Stimulated activated CD4-positive, alpha-beta T cell treated with anti-CD3 and anti-CD28 coated beads, Interleukin-4, amount 100 ng/mL, for 24 hours (primary cell): ENCODE data around the gene CENPU.
A peak's percentile ranks its signal among the peaks of the same experiment; 100 is the strongest.
"Not testable (repeated sequence)": the region's sequence is repeated elsewhere in the genome, so short reads cannot be mapped to it uniquely, and the experiment has no call there.

Experiments used
- DNase-seq: peaks from one replicate; pipeline ENCODE4 v3.0.0-alpha.2; 2020

The CENPU gene

GRCh38 chr4:184751585-184751956 lies 17.7 kb upstream of the CENPU start:
- no peak for DNase-seq

GRCh38 chr4:184750926-184751584 lies 17.2 kb upstream of the CENPU start:
- no peak for DNase-seq

GRCh38 chr4:184748251-184748652 lies 14.4 kb upstream of the CENPU start:
- no peak for DNase-seq

GRCh38 chr4:184747034-184747830 lies 13.3 kb upstream of the CENPU start:
- no peak for DNase-seq

- DNase-seq: peak; percentile 79
These were observed 12.2 kb upstream of the CENPU start for GRCh38 chr4:184745831-184746795.

GRCh38 chr4:184744236-184744635 lies 10.3 kb upstream of the CENPU start:
- no peak for DNase-seq

GRCh38 chr4:184743650-184744049 lies 9.8 kb upstream of the CENPU start:
- no peak for DNase-seq

- not testable (repeated sequence) for DNase-seq
These were observed 7.8 kb upstream of the CENPU start for GRCh38 chr4:184741651-184742050.

GRCh38 chr4:184740980-184741391 lies 7.1 kb upstream of the CENPU start:
- DNase-seq: no peak

GRCh38 chr4:184739575-184739974 lies 5.7 kb upstream of the CENPU start:
- DNase-seq: not testable (repeated sequence)

- no peak for DNase-seq
These were observed 862 bp upstream of the CENPU start for GRCh38 chr4:184734758-184735157.

GRCh38 chr4:184732126-184732525 lies 1.8 kb downstream of the CENPU start:
- no peak for DNase-seq

- DNase-seq: no peak
These were observed 2.8 kb downstream of the CENPU start for GRCh38 chr4:184731056-184731455.

- no peak for DNase-seq
These were observed 4.0 kb downstream of the CENPU start for GRCh38 chr4:184729946-184730345.

GRCh38 chr4:184728858-184729257 lies 5.0 kb downstream of the CENPU start:
- no peak for DNase-seq

- DNase-seq: no peak
These were observed 6.5 kb downstream of the CENPU start for GRCh38 chr4:184727430-184727829.

- no peak for DNase-seq
These were observed 11.1 kb downstream of the CENPU start for GRCh38 chr4:184722798-184723197.

- DNase-seq: no peak
These were observed 12.6 kb downstream of the CENPU start for GRCh38 chr4:184721254-184721653.

- DNase-seq: no peak
These were observed 14.5 kb downstream of the CENPU start for GRCh38 chr4:184719407-184719806.

- no peak for DNase-seq
These were observed 18.4 kb downstream of the CENPU start for GRCh38 chr4:184715526-184715925.

- DNase-seq: no peak
These were observed 20.0 kb downstream of the CENPU start for GRCh38 chr4:184713887-184714286.

- no peak for DNase-seq
These were observed 21.6 kb downstream of the CENPU start for GRCh38 chr4:184712322-184712721.

GRCh38 chr4:184706453-184706852 lies 27.4 kb downstream of the CENPU start:
- DNase-seq: no peak
